Smooth muscle cell of the brain vasculature (primary cell): ENCODE measurements around the gene NOTO.
"Not testable (repeated sequence)": the region's sequence is repeated elsewhere in the genome, so short reads cannot be mapped to it uniquely, and the experiment has no call there.

Experiments
- DNase-seq: peaks from one replicate; pipeline ENCODE4 v3.0.0-alpha.2; 2012; ENCODE audit warnings: low read depth, low spot score

NOTO gene

GRCh38 chr2:73200281-73200680 is 2.1 kb upstream of the NOTO start:
- DNase-seq = not testable (repeated sequence)

GRCh38 chr2:73203055-73203681 is 794 bp downstream of the NOTO start:
- DNase-seq = no peak

- DNase-seq = no peak
Observed at GRCh38 chr2:73205611-73206010, 3.2 kb downstream of the NOTO start.

- DNase-seq = no peak
Observed at GRCh38 chr2:73208258-73208657, 5.9 kb downstream of the NOTO start.

GRCh38 chr2:73210019-73210418 is 7.6 kb downstream of the NOTO start:
- DNase-seq = no peak

- no peak for DNase-seq
Observed at GRCh38 chr2:73210696-73211095, 8.3 kb downstream of the NOTO start.

GRCh38 chr2:73212098-73212447 is 9.7 kb downstream of the NOTO start:
- DNase-seq = no peak

GRCh38 chr2:73212448-73213176 is 10.2 kb downstream of the NOTO start:
- peak; percentile 28 for DNase-seq

GRCh38 chr2:73214120-73215035 is 12.0 kb downstream of the NOTO start, which contains the start of gene SMYD5:
SMYD5 (plus strand) TSS chr2:73214245; CDS start chr2:73214267, 22 bp downstream.
- DNase-seq = peak; percentile 44

GRCh38 chr2:73215254-73215653 is 12.9 kb downstream of the NOTO start:
- no peak for DNase-seq

GRCh38 chr2:73217160-73217559 is 14.8 kb downstream of the NOTO start:
- no peak for DNase-seq

- DNase-seq = no peak
Observed at GRCh38 chr2:73217826-73218225, 15.5 kb downstream of the NOTO start.

- no peak for DNase-seq
Observed at GRCh38 chr2:73218298-73218697, 15.9 kb downstream of the NOTO start.

- no peak for DNase-seq
Observed at GRCh38 chr2:73223821-73224220, 21.4 kb downstream of the NOTO start.

- no peak for DNase-seq
Observed at GRCh38 chr2:73225513-73226360, 23.4 kb downstream of the NOTO start.

GRCh38 chr2:73227086-73227485 is 24.7 kb downstream of the NOTO start:
- DNase-seq = no peak

GRCh38 chr2:73228631-73229030 is 26.3 kb downstream of the NOTO start:
- no peak for DNase-seq

- no peak for DNase-seq
Observed at GRCh38 chr2:73232403-73233153, 30.2 kb downstream of the NOTO start.

- DNase-seq = peak; percentile 99
Observed at GRCh38 chr2:73233154-73233931, 31.0 kb downstream of the NOTO start, which contains the start of gene PRADC1. PRADC1 (minus strand) TSS chr2:73233239; CDS start chr2:73233160, 79 bp downstream.
